CD4-positive, alpha-beta T cell (primary cell): ENCODE results near the gene IRF7. TPM values are rescaled to one million over a fixed set of nuclear protein-coding genes. Genes with fewer than 3 reads are reported as not detected.

Experiments used
- ATAC-seq: fragments of 200-7000 bp; cut with Tn5 transposase; one replicate; pipeline ENCODE4 v1.10.0; 2022; ENCODE audit warnings: mild to moderate bottlenecking; ENCODE audit not compliant: poor library complexity
- CTCF ChIA-PET: fragments of 350-600 bp; sonication (Branson Sonifier 250); formaldehyde crosslinking; loops from one replicate; lab custom pipeline; 2021; ENCODE audit warnings: antibody characterized with exemption, inconsistent platforms; lab: Charles Lee
- POLR2A ChIA-PET: fragments of 350-600 bp; sonication (Branson Sonifier 250); formaldehyde crosslinking; loops from one replicate; lab custom pipeline; 2021; ENCODE audit warnings: antibody characterized with exemption, inconsistent platforms; lab: Charles Lee
- DNase-seq, 14 experiments: peaks; one replicate each; pipeline ENCODE4 v3.0.0-alpha.2; 2013 to 2020; ENCODE audit warnings: mixed read lengths in 2 of 14
- H3K27ac ChIP-seq, 2 donors: one replicate each; pipeline versions ENCODE4 v1.5.1 to v1.7.0; 2013; ENCODE audit warnings: low read length in 2 of 2, low read depth in 1 of 2, mild to moderate bottlenecking in 1 of 2
- H3K27me3 ChIP-seq, 2 experiments: 1 replicate in 1 of 2; 2 replicates in 1 of 2; pipeline versions ENCODE4 v1.6.1 to v1.7.0; 2013; ENCODE audit warnings: low read length in 2 of 2, control low read depth in 1 of 2, mild to moderate bottlenecking in 1 of 2, moderate library complexity in 1 of 2; ENCODE audit not compliant: insufficient read depth in 2 of 2, control insufficient read depth in 1 of 2
- H3K36me3 ChIP-seq: one replicate; pipeline ENCODE4 v1.6.1; 2013; ENCODE audit warnings: low read length, control low read depth; ENCODE audit not compliant: insufficient read depth
- H3K4me1 ChIP-seq: one replicate; pipeline ENCODE4 v1.6.1; 2013; ENCODE audit warnings: low read length, control low read depth; ENCODE audit not compliant: insufficient read depth
- H3K4me3 ChIP-seq: one replicate; pipeline ENCODE4 v1.5.1; 2013; ENCODE audit warnings: mild to moderate bottlenecking, low read length, moderate library complexity
- H3K9me3 ChIP-seq, 2 experiments: 1 replicate in 1 of 2; 2 replicates in 1 of 2; pipeline versions ENCODE4 v1.6.1 to v1.7.0; 2013; ENCODE audit warnings: low read length in 2 of 2, mild to moderate bottlenecking in 2 of 2, control low read depth in 1 of 2, moderate library complexity in 1 of 2; ENCODE audit not compliant: control insufficient read depth in 1 of 2, insufficient read depth in 1 of 2
- H3K27ac Mint-ChIP-seq: one replicate; pipeline ENCODE4 v1.8.0; 2020; ENCODE audit warnings: mixed read lengths
- H3K27me3 Mint-ChIP-seq: one replicate; pipeline ENCODE4 v1.8.0; 2021; ENCODE audit warnings: mixed read lengths
- H3K36me3 Mint-ChIP-seq: one replicate; pipeline ENCODE4 v1.8.0; 2021; ENCODE audit warnings: low read depth, mixed read lengths
- H3K4me1 Mint-ChIP-seq: one replicate; pipeline ENCODE4 v1.8.0; 2021; ENCODE audit warnings: low read depth, mixed read lengths
- H3K4me3 Mint-ChIP-seq: one replicate; pipeline ENCODE4 v1.8.0; 2020; ENCODE audit warnings: mild to moderate bottlenecking, mixed read lengths
- H3K9me3 Mint-ChIP-seq: one replicate; pipeline ENCODE4 v1.8.0; 2020; ENCODE audit warnings: mixed read lengths
- intact Hi-C, 2 experiments: fragments of 100-400 bp; cut with DNase I in 1 of 2; cut with micrococcal nuclease in 1 of 2; formaldehyde crosslinking; loops; one replicate each; pipeline versions ENCODE4 v1.15.1 to v1.9.0; 2023 to 2025; cut with DNase I, micrococcal nuclease
- total RNA-seq, 174 experiments: library from RNA in 2 of 174; stranded (reverse) in 2 of 174; gene quantifications; one replicate each; pipeline ENCODE4 v1.2.3 and lab custom pipeline; 2021 to 2026
- TF ChIP-seq, protein P1 (sequence below): fragments of 200-600 bp; IDR thresholded peaks from one replicate; pipeline ENCODE4 v1.8.0; 2022; ENCODE audit warnings: antibody characterized with exemption, mild to moderate bottlenecking

IRF7 gene
- total RNA-seq, 2 experiments from 2014 or later, result 36.5 to 37.7 TPM

DNA sequence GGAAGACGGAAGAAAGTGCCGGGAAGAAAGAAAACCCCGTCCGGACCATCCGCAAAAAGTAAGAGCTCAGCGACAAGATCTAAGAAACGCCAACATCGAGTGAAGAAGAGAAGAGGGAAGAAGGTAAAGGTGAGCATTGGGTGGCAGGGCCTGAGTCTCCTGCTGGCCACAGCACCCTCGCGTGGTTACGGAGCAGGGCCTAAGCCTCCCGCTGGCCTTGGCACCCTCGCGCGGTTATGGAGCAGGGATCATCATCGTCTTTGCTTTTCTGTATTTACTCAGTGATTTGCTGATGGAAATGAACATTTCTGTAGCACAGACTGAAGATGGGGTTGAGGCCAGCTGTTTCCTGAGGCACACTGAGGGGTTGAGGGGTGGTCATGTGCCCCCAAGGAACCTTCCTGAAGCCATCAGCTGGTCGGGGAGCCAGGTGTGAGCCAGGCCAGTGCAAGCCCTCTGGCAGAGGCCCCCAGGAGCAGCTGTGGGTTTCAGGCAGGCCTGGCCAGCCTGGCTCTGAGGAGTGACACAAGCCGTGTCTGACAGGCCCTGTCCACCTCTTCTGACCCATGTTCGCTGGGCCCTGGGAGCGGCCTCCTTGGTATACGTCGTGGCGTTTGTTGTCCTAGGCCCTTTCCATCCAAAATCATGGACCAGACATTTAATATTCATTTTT lies 14.0 kb downstream of the IRF7 start:
- Histone ChIP-seq H3K27me3 (no peaks in the 10 kb centered on the region), H3K27ac (no peak overlapping the region), H3K36me3 (peaks cover 84% of the 10 kb centered on the region), H3K4me3 (no peak overlapping the region), H3K4me1 (no peaks in the 10 kb centered on the region), H3K9me3 (no peaks in the 10 kb centered on the region)
- Mint-ChIP-seq H3K27me3 (no peaks in the 10 kb centered on the region), H3K27ac (no peak overlapping the region), H3K4me3 (no peak overlapping the region), H3K9me3 (no peaks in the 10 kb centered on the region), H3K36me3 (peaks cover 66% of the 10 kb centered on the region), H3K4me1 (no peaks in the 10 kb centered on the region)
- CTCF ChIA-PET, result no interaction called here
- no peak for DNase-seq
- POLR2A ChIA-PET, result interaction anchor here (0.9 to 1.4 kb wide), 3 partner anchors 13 to 33 kb away, joined by 3 read pairs; partner anchors contain the start of gene PHRF1
- TF ChIP-seq, protein P1, sequence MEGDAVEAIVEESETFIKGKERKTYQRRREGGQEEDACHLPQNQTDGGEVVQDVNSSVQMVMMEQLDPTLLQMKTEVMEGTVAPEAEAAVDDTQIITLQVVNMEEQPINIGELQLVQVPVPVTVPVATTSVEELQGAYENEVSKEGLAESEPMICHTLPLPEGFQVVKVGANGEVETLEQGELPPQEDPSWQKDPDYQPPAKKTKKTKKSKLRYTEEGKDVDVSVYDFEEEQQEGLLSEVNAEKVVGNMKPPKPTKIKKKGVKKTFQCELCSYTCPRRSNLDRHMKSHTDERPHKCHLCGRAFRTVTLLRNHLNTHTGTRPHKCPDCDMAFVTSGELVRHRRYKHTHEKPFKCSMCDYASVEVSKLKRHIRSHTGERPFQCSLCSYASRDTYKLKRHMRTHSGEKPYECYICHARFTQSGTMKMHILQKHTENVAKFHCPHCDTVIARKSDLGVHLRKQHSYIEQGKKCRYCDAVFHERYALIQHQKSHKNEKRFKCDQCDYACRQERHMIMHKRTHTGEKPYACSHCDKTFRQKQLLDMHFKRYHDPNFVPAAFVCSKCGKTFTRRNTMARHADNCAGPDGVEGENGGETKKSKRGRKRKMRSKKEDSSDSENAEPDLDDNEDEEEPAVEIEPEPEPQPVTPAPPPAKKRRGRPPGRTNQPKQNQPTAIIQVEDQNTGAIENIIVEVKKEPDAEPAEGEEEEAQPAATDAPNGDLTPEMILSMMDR, result no peak
- intact Hi-C loops, result no loop called here
- no peak for ATAC-seq

DNA sequence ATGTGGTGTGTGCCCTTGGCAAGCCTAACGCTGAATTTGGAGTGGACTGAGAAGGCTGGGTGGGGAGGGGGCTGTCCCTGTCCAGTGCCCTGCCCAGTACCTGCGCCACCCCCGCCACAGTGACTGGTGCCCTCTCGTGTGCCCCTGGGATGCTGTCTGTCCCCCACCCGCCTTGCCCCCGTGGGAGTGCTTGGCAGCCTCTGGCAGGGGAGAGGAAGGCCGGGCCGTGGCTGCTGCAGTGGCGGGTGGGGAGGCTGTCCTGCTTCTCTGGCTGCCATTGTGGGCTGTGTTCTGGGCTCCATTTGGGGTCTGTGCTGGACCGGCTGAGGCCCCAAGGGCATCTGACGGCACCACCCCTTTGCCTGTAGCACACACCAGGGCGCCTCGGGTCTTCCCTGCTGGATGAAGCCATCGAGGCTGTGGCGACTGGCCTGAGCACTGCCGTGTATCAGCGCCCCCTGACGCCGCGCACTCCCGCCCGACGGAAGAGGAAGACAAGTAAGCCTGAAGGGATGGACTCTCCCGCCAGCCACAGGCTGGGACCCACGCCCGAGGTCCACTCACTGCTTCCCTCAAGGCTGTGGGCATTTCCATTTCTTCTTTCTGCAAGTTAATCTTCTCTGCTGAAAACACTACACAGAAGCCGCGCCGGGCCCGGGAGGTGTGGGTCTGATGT lies 17.6 kb downstream of the IRF7 start:
- no peaks in the 10 kb centered on the region for H3K9me3 Mint-ChIP-seq
- DNase-seq (peak in 1 of 14 experiments; percentile 16), ATAC-seq (no peak)
- POLR2A ChIA-PET, result no interaction called here
- H3K27me3 Mint-ChIP-seq, result no peaks in the 10 kb centered on the region
- intact Hi-C loops, result no loop called here
- H3K27ac Mint-ChIP-seq, result no peak overlapping the region
- CTCF ChIA-PET, result no interaction called here
- H3K27me3 ChIP-seq, result no peaks in the 10 kb centered on the region
- H3K27ac ChIP-seq, result no peak overlapping the region
- H3K9me3 ChIP-seq, result no peaks in the 10 kb centered on the region
- no peak overlapping the region for H3K4me3 Mint-ChIP-seq
- no peaks in the 10 kb centered on the region for H3K4me1 Mint-ChIP-seq
- no peak overlapping the region for H3K4me3 ChIP-seq
- peaks cover 7% of the 10 kb centered on the region for H3K4me1 ChIP-seq
- TF ChIP-seq, protein P1, result no peak
- peaks cover 82% of the 10 kb centered on the region for H3K36me3 ChIP-seq
- peaks cover 80% of the 10 kb centered on the region for H3K36me3 Mint-ChIP-seq

DNA sequence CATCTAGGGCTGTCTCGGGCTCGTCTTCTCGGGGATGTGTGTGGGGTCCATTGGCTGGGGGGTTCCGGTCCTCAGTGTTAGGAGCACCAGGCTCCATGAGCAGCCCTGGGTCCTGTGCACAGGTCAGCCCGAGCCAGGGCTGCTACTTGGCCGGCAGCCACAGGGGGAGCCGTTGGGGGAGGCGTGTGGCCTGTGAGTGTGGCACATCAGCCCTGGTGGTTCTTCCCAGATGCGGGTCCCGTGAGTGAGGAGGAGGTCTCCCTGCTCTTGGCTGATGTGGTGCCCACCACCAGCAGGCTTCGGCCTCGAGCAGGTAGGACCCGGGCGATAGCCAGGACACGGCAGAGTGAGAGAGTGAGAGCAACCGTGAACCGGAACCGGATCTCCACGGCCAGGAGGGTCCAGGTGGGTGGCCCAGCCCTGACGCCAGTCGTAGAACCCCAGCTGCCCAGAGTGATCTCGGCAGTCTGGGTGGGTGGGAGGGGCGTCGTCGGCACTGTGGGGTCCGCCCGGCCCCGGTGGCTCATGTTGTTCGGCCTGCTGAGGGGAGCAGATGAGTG lies 18.5 kb downstream of the IRF7 start:
- Histone ChIP-seq H3K9me3 (no peaks in the 10 kb centered on the region), H3K4me3 (no peak overlapping the region), H3K4me1 (peaks cover 7% of the 10 kb centered on the region), H3K27ac (no peak overlapping the region), H3K36me3 (peaks cover 87% of the 10 kb centered on the region), H3K27me3 (no peaks in the 10 kb centered on the region)
- Mint-ChIP-seq H3K4me1 (no peaks in the 10 kb centered on the region), H3K4me3 (no peak overlapping the region), H3K27ac (peak overlapping the region; percentile 31), H3K27me3 (no peaks in the 10 kb centered on the region), H3K36me3 (peaks cover 84% of the 10 kb centered on the region), H3K9me3 (no peaks in the 10 kb centered on the region)
- POLR2A ChIA-PET, result no interaction called here
- TF ChIP-seq, protein P1, result no peak
- DNase-seq, result peak in 1 of 14 experiments; percentile 29
- CTCF ChIA-PET, result no interaction called here
- intact Hi-C loops, result no loop called here
- no peak for ATAC-seq
